Loucy (cell line): ENCODE measurements around the gene SLC51A.

Experiments used
- H2AFZ ChIP-seq: fragments of 200-600 bp; sonication (generic); 2 replicates; pipeline ENCODE4 v1.6.0; 2016; ENCODE audit warnings: antibody characterized with exemption, mild to moderate bottlenecking, low read length, moderate library complexity
- H3F3A ChIP-seq: fragments of 200-600 bp; 2 replicates; pipeline ENCODE4 v1.6.0; 2016; ENCODE audit warnings: antibody characterized with exemption, low read depth, mild to moderate bottlenecking
- H3K27me3 ChIP-seq: fragments of 200-600 bp; sonication (generic); 2 replicates; pipeline ENCODE4 v1.6.1; 2014; ENCODE audit warnings: low read length, mild to moderate bottlenecking; ENCODE audit not compliant: insufficient read depth, poor library complexity, severe bottlenecking
- H3K36me3 ChIP-seq: fragments of 200-600 bp; sonication (generic); 2 replicates; pipeline ENCODE4 v1.6.1; 2016; ENCODE audit warnings: low read length; ENCODE audit not compliant: insufficient read depth
- H3K4me1 ChIP-seq: fragments of 200-600 bp; sonication (generic); 2 replicates; pipeline ENCODE4 v1.5.1; 2014; ENCODE audit warnings: low read length, mild to moderate bottlenecking; ENCODE audit not compliant: insufficient read depth, poor library complexity, severe bottlenecking
- H3K4me2 ChIP-seq: fragments of 200-600 bp; sonication (generic); 2 replicates; pipeline ENCODE4 v1.6.0; 2014; ENCODE audit warnings: antibody characterized with exemption, low read length, low read depth, mild to moderate bottlenecking; ENCODE audit not compliant: poor library complexity, severe bottlenecking
- H3K4me3 ChIP-seq: fragments of 200-600 bp; sonication (generic); 2 replicates; pipeline ENCODE4 v1.5.1; 2014; ENCODE audit warnings: low read length, mild to moderate bottlenecking, mixed read lengths; ENCODE audit not compliant: poor library complexity, severe bottlenecking
- H3K79me2 ChIP-seq: fragments of 200-600 bp; sonication (generic); 2 replicates; pipeline ENCODE4 v1.6.1; 2014; ENCODE audit warnings: low read length; ENCODE audit not compliant: insufficient read depth
- H3K9ac ChIP-seq: fragments of 200-600 bp; sonication (generic); 2 replicates; pipeline ENCODE4 v1.6.0; 2014; ENCODE audit warnings: mild to moderate bottlenecking, low read depth, low read length, moderate library complexity; ENCODE audit not compliant: poor library complexity, severe bottlenecking
- H3K9me2 ChIP-seq: fragments of 200-600 bp; sonication (generic); replicated peaks from 2 replicates; pipeline ENCODE4 v1.6.1; 2016; ENCODE audit warnings: low read depth, low read length, mixed read lengths
- H3K9me3 ChIP-seq: fragments of 200-600 bp; sonication (generic); 2 replicates; pipeline ENCODE4 v1.6.1; 2014; ENCODE audit warnings: mild to moderate bottlenecking, antibody characterized with exemption, low read length, low read depth; ENCODE audit not compliant: insufficient read depth
- H4K20me1 ChIP-seq: fragments of 200-600 bp; sonication (generic); 2 replicates; pipeline ENCODE4 v1.6.0; 2014; ENCODE audit warnings: antibody characterized with exemption, low read length, mild to moderate bottlenecking; ENCODE audit not compliant: insufficient read depth, poor library complexity, severe bottlenecking
- CTCF ChIP-seq: fragments of 200-600 bp; sonication (generic); conservative IDR thresholded peaks from 2 replicates; pipeline ENCODE4 v1.5.1; 2014; ENCODE audit warnings: mild to moderate bottlenecking, antibody characterized with exemption, low read length
- EZH2phosphoT487 ChIP-seq: fragments of 200-600 bp; IDR thresholded peaks from 2 replicates; pipeline ENCODE4 v1.6.1; 2018; ENCODE audit warnings: antibody characterized with exemption, mild to moderate bottlenecking, moderate library complexity, borderline replicate concordance

Gene SLC51A

GRCh38 chr3:196236223-196236622, 19.9 kb downstream of the SLC51A start:
- no peak for TF ChIP-seq CTCF
- TF ChIP-seq EZH2phosphoT487 = no peak
- no peak overlapping the region for H3K4me2 ChIP-seq
- H3K9me3 ChIP-seq = no peaks in the 10 kb centered on the region
- no peak overlapping the region for H3K9ac ChIP-seq
- H3K79me2 ChIP-seq = no peaks in the 10 kb centered on the region
- H3F3A ChIP-seq = no peaks in the 10 kb centered on the region
- H3K4me3 ChIP-seq = no peak overlapping the region
- no peaks in the 10 kb centered on the region for H3K4me1 ChIP-seq
- H4K20me1 ChIP-seq = no peaks in the 10 kb centered on the region
- peaks cover 4% of the 10 kb centered on the region; the same call in 1 of the 2 replicates for H3K36me3 ChIP-seq
- no peaks in the 10 kb centered on the region for H3K27me3 ChIP-seq
- H3K9me2 ChIP-seq = no peaks in the 10 kb centered on the region
- H2AFZ ChIP-seq = no peak overlapping the region

- no peak overlapping the region for H2AFZ ChIP-seq
- H3K36me3 ChIP-seq = peaks cover 13% of the 10 kb centered on the region; the same call in 1 of the 2 replicates
- no peak for TF ChIP-seq EZH2phosphoT487
- TF ChIP-seq CTCF = no peak
These were observed 20.9 kb downstream of the SLC51A start for GRCh38 chr3:196237203-196237602.

GRCh38 chr3:196238612-196239560, 22.6 kb downstream of the SLC51A start:
- Histone ChIP-seq H3F3A (no peaks in the 10 kb centered on the region), H3K4me2 (no peak overlapping the region), H3K9me2 (no peaks in the 10 kb centered on the region), H3K4me1 (no peaks in the 10 kb centered on the region), H3K27me3 (no peaks in the 10 kb centered on the region), H3K4me3 (no peak overlapping the region), H3K36me3 (peaks cover 17% of the 10 kb centered on the region; the same call in 1 of the 2 replicates), H3K9me3 (no peaks in the 10 kb centered on the region), H4K20me1 (no peaks in the 10 kb centered on the region), H2AFZ (no peak overlapping the region), H3K9ac (no peak overlapping the region), H3K79me2 (no peaks in the 10 kb centered on the region)
- no peak for TF ChIP-seq CTCF
- TF ChIP-seq EZH2phosphoT487 = no peak

More at GRCh38 chr3:196237203-196237602, 20.9 kb downstream of the SLC51A start:
- Histone ChIP-seq H3K9me2 (no peaks in the 10 kb centered on the region), H3K4me1 (no peaks in the 10 kb centered on the region), H3K9me3 (no peaks in the 10 kb centered on the region), H3K27me3 (no peaks in the 10 kb centered on the region), H3K9ac (no peak overlapping the region), H3K79me2 (no peaks in the 10 kb centered on the region), H4K20me1 (no peaks in the 10 kb centered on the region), H3K4me2 (no peak overlapping the region), H3F3A (no peaks in the 10 kb centered on the region), H3K4me3 (no peak overlapping the region)
